Activated CD4-positive, alpha-beta T cell treated with anti-CD3 and anti-CD28 coated beads, Interleukin-10, Interleukin-2, amounts not matched to agents 100 ng/mL and 50 ng/mL, durations not matched to agents 16 hours and 8 hours (primary cell): ENCODE measurements around the gene TMEM40.
A peak's percentile ranks its signal among the peaks of the same experiment; 100 is the strongest.
"Not testable (repeated sequence)": the region's sequence is repeated elsewhere in the genome, so short reads cannot be mapped to it uniquely, and the experiment has no call there.

ENCODE experiments used
- DNase-seq: peaks from one replicate; pipeline ENCODE4 v3.0.0-alpha.2; 2020

The TMEM40 gene

DNA sequence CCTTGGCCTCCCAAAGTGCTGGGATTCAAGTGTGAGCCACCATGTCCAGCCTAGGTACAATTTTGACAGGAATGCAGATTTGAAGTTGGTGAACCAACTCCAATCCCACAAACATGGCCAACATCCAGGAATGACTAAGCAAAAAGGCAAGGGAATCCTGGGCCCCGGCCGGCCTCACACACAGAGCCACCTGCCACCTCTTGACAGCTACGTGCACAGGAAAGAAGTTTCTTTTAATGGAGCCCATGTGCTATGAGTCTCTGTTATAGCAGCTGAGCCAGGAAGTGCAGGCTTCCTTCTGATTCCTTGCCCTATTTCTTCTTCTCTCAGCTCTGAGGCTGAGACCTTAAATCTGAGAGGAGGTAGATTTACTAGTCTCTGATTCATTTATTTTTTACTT lies 8.8 kb downstream of the TMEM40 start:
- no peak for DNase-seq

DNA sequence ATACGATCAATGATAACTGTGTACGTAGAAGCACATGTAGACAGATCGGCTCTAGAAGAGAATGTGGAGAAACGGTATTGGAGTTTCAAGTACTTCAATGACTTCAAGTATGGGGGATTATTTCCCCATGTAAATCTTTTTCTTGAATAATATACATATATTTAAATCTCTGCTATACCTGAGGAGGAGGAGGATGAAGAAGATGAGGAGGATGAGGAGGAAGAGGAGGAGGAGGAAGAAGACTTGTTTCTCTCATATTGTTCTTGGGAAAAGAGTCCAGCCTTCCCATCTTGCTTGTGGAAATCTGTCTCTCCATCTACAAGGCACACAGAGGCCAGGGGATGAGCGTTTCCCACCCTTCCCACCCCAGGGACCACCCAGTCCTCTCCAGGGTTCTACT lies 10.6 kb downstream of the TMEM40 start:
- DNase-seq: no peak

DNA sequence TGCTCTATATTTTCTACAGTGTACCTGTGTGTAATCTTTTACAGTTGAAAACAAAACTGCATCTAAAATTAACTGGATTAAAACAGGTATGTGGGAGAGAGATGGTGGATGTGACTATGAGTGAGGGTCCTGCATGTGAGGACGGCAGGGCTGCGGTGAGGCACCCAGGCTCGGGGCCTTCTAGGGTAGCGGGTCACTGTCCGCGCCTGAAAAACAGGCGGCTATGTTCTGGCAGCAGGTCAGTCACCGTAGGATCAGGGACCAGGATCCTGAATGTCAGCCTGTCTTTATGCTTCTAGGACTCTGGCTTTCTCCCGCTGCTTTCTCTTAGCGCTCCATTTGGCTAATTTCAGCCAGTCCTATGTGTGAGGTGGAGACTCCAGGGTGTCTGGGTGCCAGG lies 12.6 kb downstream of the TMEM40 start:
- DNase-seq: no peak

DNA sequence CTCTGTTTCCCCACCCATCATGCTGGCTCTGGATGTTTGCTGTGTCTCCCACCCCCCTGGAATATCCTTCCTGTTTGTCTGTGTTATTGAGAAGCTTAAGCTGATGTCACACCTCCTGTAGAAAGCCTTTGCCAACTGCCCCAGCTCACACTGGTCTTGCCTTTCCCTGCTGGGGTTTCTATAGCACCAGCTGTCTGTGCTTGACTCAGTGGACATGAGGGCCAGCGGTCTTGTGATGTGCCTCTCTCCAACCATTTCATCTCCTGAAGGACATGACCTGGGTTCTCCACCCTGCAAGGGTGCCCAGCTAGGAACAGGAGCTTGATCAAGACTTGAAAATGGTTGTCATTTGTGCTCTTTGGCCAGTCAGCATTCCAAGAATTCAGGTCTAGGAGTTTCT lies 14.7 kb downstream of the TMEM40 start:
- no peak for DNase-seq

DNA sequence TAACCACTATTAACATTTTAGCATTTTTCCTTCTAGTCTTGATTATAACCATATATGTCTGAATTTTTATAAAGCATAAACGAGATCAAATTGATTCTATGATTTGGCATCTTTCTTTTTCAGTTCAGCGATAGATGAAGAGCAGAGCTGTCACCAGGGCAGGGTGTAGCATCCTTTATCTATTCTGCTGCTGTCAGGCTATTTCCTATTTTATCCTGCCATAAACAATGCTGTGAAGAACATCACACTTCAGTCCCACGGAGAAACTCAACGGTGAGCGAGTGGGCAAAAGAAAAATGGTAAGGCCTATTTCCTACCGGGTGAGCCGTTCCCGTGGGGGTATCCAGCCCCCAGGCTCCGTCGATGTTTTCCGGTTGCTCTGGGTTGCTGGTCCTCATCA lies 15.5 kb downstream of the TMEM40 start:
- DNase-seq: no peak

DNA sequence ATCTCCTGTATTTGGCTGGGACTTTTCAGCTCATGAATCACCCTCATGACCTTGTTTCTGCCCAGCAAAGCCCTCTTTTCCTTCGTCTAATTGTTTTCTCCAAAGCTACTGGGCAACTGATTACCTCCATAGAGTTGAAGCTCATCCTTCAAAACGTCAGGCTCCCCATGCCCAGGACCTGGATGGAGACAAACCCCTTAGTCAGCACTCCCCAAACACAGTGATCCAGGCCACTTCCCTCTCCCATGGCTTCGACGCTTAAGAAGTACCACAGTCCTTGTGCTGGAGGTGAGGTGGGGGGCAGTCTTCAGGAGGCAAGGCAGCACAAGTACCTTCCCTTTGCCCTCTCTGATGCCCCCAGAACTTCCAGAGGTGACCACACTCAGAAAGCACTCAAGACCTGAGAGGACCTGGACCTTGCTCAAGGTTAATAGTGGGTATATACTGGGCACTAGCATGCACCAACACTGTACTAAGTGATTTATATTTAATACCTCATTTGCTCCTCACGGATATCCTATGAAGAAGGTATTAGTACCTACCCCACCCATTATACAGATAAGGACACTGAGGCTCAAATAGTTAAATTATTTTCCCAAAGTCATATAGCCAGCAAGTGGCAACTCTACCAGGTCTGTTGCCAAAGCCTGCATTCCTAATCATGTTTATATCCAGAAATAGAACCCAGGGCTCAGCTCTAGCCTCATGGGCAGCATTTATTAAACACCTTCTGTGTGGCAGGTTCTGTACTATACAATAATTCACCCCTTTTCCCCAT lies 16.5 kb downstream of the TMEM40 start:
- DNase-seq: no peak

DNA sequence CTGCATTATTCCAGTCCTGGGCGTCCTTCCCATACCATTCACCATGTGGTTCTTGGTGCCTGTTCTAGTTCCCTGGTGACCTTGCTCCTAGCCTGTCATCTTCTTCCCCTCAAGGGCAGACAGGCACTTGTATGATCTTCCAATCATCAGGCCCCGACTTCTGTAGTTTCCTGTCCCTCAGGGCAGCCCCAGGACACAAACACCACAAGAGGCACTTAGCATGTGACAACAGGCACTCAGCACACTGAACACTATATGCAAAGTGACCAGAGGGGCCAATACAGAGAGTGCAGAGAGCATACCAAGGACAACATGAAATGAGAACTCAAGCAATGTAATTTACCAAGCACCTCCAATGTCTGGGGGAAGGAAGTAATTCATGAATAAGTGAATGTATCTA lies 17.9 kb downstream of the TMEM40 start:
- no peak for DNase-seq

DNA sequence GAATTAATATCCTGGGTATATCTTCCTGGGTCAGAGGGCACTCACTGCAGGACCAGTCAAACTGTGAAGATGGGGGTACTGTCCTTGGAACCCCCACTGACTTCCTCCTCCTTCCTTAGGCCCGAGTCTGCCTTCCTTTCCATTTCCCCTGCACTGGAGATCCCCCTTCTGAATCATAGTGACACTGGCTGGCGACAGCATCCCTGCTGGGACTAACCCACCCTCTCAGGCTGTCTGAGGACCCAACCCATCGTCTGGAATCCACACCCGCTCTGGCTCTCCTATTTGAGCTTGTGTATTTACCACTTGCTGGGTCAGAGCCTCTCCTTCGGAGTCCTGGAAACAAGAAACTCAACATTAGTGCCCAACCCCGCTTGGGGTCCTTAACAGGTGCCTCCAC lies 21.2 kb downstream of the TMEM40 start:
- DNase-seq: no peak

DNA sequence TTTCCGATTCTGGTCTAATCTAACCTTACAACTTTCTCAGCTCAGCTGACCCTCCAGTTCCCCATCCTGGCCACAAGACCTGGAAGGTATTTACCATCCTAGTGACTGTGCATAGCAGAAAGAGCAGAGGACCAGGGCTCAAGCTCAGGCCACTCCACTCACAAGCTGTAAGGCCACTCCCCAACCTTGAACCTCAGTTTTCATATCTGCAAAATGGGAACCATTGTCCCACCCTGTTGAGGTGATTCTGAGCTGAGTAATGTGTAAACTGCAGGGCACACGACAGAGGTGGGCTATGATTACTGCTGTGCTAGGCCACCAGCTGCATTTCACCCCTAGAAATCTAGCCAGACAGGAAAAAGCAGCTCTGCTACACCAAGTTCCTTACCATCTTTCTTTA lies 21.7 kb downstream of the TMEM40 start:
- DNase-seq: no peak

DNA sequence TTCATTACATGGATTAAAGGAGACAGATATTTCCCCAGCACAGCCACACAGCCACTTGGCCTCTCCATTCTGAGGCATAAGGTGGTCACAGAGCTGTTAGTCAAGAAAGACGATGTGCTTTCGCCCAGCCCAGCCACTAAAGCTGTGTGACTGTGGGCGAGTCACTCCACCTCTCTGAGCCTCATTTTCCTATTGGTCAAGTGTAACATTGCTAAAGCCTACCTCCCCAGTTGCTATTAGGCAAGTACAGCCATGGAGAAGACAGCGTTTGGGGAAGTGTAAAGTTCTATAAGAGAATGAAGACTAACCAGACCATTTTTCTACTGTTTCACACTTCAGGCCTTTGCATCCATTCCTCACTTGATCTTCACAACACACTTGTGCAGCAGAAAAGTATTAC lies 24.1 kb downstream of the TMEM40 start:
- no peak for DNase-seq

DNA sequence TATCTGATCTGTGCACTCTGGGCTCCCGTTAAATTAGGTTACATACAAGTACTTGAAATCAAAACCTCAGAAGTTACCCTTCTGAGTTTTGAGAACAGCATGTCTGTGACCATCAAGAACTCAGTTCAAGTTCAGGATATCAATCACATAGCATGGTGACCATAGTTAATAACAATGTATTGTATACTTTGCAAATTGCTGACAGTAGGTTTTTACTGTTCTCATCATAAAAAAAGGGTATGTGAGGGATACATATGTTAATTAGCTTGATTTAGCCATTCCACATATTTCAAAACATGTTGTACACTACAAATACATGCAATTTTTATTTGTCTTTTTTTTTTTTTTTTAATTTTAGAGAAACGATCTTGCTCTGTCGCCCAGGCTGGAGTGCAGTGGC lies 25.5 kb downstream of the TMEM40 start:
- DNase-seq: no peak

DNA sequence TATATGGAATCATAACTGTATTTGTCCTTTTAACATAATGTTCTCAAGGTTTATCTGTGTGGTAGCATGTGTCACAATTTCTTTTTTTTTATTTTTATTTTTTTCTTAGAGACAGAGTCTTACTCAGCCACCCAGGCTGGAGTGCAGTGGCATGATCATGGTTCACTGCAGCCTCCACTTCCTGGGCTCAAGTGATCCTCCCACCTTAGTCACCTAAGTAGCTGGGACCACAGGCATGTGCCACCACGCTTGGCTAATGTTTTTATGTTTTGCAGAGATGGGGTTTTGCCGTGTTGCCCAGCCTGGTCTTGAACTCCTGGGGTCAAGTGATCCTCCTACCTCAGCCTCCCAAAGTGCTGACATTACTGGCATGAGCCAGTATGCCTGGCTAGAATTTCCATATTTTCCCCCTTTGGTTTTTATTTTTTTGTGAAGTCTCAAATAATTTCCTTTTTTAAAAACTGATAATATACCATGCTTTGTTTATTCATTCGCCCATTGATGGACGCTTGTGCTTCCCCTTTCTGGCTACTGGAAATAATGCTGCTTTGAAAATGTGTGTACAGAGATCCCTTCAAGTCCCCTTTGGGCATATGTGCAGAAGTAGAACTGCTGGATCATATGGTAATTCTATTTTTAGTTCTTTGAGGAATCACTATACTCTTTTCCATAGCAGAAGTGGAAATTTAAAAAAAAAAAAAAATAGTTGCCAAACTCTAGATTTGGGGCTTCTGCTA lies 28.4 kb downstream of the TMEM40 start:
- no peak for DNase-seq

DNA sequence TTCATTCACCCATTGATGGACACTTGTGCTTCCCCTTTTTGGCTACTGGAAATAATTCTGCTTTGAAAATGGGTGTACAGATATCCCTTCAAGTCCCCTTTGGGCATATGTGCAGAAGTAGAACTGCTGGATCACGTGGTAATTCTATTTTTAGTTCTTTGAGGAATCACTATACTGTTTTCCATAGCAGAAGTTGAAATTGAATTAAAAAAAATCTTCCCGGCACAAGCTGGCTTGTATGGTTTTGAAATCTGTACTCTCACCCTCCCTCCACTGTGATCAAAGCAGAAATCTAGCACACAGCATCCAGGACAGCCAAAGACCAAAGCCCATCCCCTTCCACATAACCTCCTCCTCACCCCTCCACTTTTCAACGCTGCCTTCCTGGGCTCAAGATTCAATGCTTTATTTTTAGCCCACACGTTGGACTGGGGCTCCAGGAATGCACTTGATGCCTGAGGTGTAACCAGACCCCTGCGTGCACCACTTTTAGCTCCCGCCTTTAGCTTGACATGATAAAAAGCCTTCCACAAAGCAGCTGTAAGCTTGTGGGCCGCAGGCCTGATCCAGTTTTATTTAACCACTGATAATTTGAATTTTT lies 29.9 kb downstream of the TMEM40 start:
- DNase-seq: no peak

DNA sequence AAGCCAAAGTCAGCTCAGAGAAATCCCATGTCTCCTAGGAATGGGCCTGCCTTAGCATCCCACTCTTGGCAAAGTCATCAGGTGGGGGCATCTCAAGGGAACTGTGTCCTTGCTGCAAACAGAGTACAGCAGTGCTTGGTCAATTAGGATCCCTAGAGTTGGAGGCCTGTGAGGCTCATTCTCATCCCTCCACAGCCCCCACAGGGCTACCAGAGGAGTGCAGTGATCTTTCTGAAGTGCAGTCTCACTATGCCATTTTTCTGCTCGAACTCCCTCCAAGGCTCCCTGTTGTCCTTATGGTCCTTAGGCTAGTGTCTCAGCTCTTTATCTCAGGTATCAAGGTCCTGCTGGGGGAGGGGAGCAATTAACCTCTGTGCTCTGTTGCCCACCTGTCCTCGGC lies 31.1 kb downstream of the TMEM40 start:
- DNase-seq: no peak

DNA sequence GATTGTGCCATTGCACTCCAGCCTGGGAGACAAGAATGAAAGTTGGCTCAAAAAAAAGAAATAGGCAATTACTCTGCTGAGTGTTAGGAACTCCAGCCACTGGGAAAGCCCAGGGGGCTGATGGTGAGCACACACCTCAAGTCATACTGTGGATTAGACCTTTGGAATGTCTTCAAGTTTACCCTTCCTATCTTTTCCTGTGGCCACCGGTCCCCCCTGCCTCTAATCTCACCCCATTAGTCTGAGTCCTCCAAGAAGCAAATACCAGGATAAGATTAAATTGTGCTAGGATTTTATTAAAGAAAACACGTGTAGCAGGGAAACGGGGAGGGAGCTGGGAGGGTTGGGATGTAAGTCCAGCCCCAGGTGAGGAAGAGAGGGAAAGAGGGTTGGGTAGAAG lies 31.6 kb downstream of the TMEM40 start:
- no peak for DNase-seq

DNA sequence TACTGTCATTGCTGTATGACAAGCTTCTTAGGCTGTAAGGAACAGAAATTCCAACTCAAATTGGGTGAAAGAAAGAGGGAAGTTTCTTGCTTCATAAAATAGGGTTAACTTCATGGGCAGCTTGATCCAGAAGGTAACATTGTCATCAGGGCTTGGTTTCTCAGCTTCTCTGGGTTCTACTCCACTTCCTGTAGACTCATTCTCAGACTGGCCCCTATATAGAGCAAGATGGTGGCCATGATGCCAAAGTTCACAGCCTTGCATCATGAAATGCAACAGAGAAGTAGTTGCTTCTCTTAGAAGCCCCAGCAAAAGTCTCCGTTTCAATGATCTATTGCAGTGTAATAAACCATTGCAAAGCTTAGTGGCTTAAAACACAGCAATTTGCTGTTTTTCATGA lies 33.6 kb downstream of the TMEM40 start:
- DNase-seq: no peak

DNA sequence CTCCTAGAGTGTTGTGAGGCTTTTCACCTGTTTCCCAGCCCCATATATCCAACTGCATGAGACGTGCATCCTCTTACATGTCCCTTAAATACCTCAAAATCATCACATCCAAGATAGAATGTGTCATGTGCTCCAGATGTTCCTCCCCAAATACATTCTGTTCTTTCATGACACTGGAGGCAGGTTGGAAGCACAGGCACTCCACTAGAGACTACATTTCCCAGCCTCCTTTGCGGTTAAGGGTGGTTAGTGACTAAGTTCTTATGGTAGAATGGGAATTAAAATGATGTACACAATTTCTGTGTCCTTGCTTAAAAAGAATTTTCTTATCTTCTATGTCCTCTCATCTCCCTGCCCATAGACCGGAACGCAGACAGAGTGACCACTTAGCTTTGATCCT lies 34.3 kb downstream of the TMEM40 start:
- DNase-seq: no peak

DNA sequence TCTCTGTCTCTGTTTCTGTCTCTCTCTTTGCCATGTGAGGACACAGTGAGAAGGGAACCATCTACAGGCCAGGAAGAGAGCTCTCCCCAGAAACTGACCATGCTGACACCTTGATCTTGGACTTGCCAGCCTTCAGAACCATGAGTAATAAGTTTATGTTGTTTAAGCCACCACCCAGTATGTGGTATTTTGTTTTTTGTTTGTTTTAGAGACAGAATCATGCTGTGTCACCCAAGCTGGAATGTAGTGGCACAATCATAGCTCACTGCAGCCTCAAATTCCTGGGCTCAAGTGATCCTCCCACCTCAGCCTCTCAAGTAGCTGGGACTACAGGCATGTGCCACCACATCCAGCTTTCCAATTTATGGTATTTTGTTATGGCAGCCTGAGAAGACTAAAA lies 35.7 kb downstream of the TMEM40 start:
- not testable (repeated sequence) for DNase-seq

DNA sequence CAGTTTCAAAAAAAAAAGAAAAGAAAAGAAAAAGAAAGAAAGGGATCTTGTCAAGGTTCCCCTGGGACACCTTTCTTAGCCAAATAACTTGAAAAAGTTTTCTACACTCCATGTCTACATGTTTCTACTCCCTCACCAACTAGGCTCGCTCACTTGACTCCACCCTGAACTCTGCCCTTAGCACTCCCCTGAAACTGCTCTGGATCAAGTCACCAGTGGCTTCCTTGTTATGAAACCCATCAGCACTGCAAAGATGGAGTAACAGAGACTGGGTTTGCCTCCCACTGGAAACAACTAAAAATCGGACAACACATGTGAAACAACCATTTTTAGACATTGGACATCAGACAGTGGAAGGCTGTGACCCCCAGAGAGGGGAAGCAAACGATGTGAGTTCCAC lies 36.8 kb downstream of the TMEM40 start:
- no peak for DNase-seq

DNA sequence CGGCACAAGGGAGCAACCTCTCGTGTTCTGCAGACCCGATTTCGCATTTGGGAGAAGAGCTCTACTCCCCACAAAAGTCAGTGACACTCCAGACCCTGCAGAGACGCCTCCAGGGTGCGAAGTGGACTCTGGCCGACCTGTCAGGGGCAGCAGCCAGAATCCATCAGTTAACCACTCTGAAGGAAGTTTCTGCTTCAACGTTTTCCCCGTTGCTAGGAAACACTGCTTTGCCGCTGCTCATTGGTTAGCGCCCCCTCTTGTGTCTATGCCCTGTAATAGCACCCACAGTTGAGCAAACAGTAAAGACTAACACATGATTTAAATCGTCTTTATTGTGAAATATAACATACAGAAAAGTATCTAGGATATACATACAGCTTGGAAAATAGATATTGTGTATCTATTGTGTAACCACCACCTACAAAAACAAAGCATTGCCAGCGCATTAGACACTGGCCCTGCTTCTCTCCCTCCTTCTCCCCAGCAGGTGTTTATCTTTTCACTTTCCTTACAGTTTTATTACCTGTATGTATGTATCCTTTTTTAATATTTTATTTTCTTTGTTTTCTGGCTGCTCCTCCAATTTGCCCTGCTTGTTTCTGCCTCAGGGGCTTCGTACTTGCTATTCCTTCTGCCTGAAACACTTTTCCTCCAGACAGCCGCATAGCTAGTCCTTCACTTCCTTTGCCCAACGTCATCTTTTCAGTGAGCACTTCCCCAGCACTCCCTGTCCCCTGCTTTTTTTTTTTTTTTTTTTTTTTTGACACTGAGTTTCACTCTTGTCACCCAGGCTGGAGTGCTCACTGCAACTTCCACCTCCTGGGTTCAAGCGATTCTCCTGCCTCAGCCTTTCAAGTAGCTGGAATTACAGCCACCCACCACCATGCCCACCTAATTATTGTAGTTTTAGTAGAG lies 38.8 kb downstream of the TMEM40 start:
- peak; percentile 85 for DNase-seq

DNA sequence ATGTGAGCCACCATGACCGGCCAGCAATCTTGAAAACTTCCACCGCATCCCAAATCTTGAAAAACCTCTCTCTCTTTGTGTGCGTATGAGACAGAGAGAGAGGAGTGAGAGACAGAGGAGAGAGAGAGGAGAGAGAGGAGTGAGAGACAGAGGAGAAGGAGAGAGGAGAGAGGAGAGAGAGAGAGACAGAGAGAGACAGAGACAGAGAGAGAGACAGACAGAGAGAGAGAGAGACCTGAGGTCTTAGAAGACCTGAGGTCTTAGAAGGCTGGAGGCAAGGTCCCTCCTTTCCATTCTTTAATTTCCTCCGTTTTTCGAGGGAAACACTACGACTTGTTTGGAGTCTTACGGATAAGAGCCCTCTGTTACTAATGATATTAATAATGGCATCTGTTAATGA lies 39.5 kb downstream of the TMEM40 start:
- DNase-seq: no peak

DNA sequence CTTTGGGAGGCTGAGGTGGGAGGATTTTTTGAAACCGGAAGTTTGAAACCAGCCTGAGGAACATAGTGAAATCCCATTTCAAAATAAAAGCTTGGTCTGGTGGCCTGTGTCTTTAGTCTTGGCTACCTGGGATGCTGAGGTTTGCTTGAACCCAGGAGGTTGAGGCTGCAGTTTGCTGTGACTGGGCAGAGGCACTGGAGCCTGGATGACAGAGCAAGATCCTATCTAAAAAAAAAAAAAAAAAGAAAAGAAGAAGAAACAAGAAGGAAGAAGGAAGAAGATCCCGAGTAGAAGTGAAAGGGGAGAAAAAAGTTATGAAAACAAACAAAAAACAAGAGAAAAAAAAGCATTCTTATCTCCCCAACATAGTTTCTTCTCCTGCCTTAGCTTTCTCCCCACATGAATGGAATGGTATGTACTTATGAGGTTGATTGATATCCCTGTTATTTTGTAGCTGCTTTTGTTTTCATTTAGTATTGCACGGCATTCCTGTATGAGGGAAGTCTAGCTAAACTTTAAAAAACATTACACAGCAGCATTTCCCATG lies 42.4 kb downstream of the TMEM40 start:
- DNase-seq: no peak

DNA sequence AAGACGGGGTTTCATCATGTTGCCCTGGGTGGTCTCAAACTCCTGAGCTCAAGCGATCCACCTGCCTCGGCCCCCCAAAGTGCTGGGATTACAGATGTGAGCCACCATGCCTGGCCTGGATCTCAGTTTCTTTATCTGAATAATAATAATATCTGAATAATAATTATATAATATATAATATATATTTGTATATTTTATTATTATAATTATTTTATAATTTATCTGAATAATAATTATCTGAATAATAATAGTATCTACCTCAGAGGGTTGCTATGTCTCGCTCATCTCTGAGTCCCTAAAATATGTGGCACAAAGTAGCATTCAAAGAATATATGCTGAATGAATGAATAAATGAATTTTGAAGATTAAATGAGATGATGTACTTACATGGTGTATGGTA lies 44.8 kb downstream of the TMEM40 start:
- no peak for DNase-seq
